ENCODE measurements around the gene IL36A.

IL36A gene

GRCh38 chr2:112979731-112980130, 25.5 kb upstream of the IL36A start:
- no peak overlapping the region for H3K9ac ChIP-seq (ENCODE audit: low read depth, low read length)
- no peak overlapping the region for H3K4me3 ChIP-seq (ENCODE audit: low read depth, low read length)
- H3K9me3 ChIP-seq (ENCODE audit: control insufficient read depth, insufficient read depth, low read length), result no peaks in the 10 kb centered on the region
- H3K4me1 ChIP-seq (ENCODE audit: control insufficient read depth, insufficient read depth, low read length), result no peaks in the 10 kb centered on the region
- no peaks in the 10 kb centered on the region for H3K36me3 ChIP-seq (ENCODE audit: control insufficient read depth, insufficient read depth, low read length)
- peaks cover 5% of the 10 kb centered on the region for H3K27me3 ChIP-seq (ENCODE audit: control insufficient read depth, insufficient read depth, low read length)

DNA sequence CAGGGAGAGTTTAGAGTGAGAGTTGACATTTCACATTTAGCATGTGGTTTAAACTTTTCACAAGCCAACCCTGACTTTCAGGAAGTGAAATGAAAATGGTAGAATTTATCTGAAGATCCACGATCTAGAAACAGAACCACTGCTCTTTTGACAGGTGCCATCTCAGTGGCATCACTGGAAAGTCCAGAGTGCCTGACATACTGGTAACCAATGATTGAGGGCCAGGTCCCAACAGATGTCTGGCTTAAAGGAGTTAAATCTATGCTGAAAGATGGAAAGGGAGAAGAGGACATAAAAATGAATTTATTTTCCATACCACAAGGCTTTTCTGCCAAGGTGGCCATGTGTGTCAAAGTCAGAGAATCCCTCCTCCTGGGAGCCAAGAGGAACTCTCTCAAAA, 24.7 kb upstream of the IL36A start:
- H3K36me3 ChIP-seq (ENCODE audit: control insufficient read depth, insufficient read depth, low read length), result no peaks in the 10 kb centered on the region
- no peaks in the 10 kb centered on the region for H3K9me3 ChIP-seq (ENCODE audit: control insufficient read depth, insufficient read depth, low read length)
- no peak overlapping the region for H3K9ac ChIP-seq (ENCODE audit: low read depth, low read length)
- no peak overlapping the region for H3K4me3 ChIP-seq (ENCODE audit: low read depth, low read length)
- H3K4me1 ChIP-seq (ENCODE audit: control insufficient read depth, insufficient read depth, low read length), result no peaks in the 10 kb centered on the region
- peaks cover 5% of the 10 kb centered on the region for H3K27me3 ChIP-seq (ENCODE audit: control insufficient read depth, insufficient read depth, low read length)

- H3K27me3 ChIP-seq (ENCODE audit: control insufficient read depth, insufficient read depth, low read length), result no peaks in the 10 kb centered on the region
- no peak overlapping the region for H3K9ac ChIP-seq (ENCODE audit: low read depth, low read length)
- no peak overlapping the region for H3K4me3 ChIP-seq (ENCODE audit: low read depth, low read length)
- H3K9me3 ChIP-seq (ENCODE audit: control insufficient read depth, insufficient read depth, low read length), result no peaks in the 10 kb centered on the region
- no peaks in the 10 kb centered on the region for H3K36me3 ChIP-seq (ENCODE audit: control insufficient read depth, insufficient read depth, low read length)
- H3K4me1 ChIP-seq (ENCODE audit: control insufficient read depth, insufficient read depth, low read length), result no peaks in the 10 kb centered on the region
These were observed 20.2 kb upstream of the IL36A start for GRCh38 chr2:112985090-112985489.

- Histone ChIP-seq H3K4me3 (ENCODE audit: low read depth, low read length) (no peak overlapping the region), H3K9me3 (ENCODE audit: control insufficient read depth, insufficient read depth, low read length) (no peaks in the 10 kb centered on the region), H3K27me3 (ENCODE audit: control insufficient read depth, insufficient read depth, low read length) (no peaks in the 10 kb centered on the region), H3K4me1 (ENCODE audit: control insufficient read depth, insufficient read depth, low read length) (no peaks in the 10 kb centered on the region), H3K36me3 (ENCODE audit: control insufficient read depth, insufficient read depth, low read length) (no peaks in the 10 kb centered on the region), H3K9ac (ENCODE audit: low read depth, low read length) (no peak overlapping the region)
These were observed 15.6 kb upstream of the IL36A start for GRCh38 chr2:112989611-112990010.

GRCh38 chr2:112993831-112994230, 11.4 kb upstream of the IL36A start:
- Histone ChIP-seq H3K9ac (ENCODE audit: low read depth, low read length) (no peak overlapping the region), H3K36me3 (ENCODE audit: control insufficient read depth, insufficient read depth, low read length) (no peaks in the 10 kb centered on the region), H3K27me3 (ENCODE audit: control insufficient read depth, insufficient read depth, low read length) (no peaks in the 10 kb centered on the region), H3K9me3 (ENCODE audit: control insufficient read depth, insufficient read depth, low read length) (no peaks in the 10 kb centered on the region), H3K4me3 (ENCODE audit: low read depth, low read length) (no peak overlapping the region), H3K4me1 (ENCODE audit: control insufficient read depth, insufficient read depth, low read length) (no peaks in the 10 kb centered on the region)

- no peaks in the 10 kb centered on the region for H3K4me1 ChIP-seq (ENCODE audit: control insufficient read depth, insufficient read depth, low read length)
- H3K27me3 ChIP-seq (ENCODE audit: control insufficient read depth, insufficient read depth, low read length), result no peaks in the 10 kb centered on the region
- no peaks in the 10 kb centered on the region for H3K36me3 ChIP-seq (ENCODE audit: control insufficient read depth, insufficient read depth, low read length)
- no peaks in the 10 kb centered on the region for H3K9me3 ChIP-seq (ENCODE audit: control insufficient read depth, insufficient read depth, low read length)
- no peak overlapping the region for H3K4me3 ChIP-seq (ENCODE audit: low read depth, low read length)
- H3K9ac ChIP-seq (ENCODE audit: low read depth, low read length), result no peak overlapping the region
These were observed 10.6 kb upstream of the IL36A start for GRCh38 chr2:112994648-112995047.

DNA sequence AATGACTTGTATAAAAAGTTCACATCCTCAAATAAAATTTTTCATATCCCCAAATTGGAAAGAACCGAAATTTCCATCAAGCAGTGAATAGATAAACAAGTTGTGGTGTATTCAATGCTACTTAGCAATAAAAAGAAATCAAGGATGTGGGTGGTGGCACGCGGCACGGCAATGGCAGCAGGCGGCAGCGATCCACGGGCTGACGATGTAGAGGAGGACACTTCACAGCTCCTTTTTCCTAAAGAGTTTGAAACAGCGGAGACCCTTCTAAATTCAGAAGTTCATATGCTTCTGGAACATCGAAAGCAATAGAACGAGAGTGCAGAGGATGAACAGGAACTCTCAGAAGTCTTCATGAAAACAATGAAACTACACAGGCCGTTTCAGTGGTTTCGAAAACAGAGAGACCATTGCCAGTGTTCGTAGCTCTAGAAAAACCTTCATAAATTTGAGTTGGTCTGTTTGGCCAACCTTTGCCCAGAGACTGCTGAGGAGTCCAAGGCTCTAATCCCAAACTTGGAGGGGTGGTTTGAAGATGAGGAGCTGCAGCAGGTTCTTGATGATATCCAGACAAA, 9.8 kb upstream of the IL36A start:
- no peaks in the 10 kb centered on the region for H3K27me3 ChIP-seq (ENCODE audit: control insufficient read depth, insufficient read depth, low read length)
- H3K4me3 ChIP-seq (ENCODE audit: low read depth, low read length), result no peak overlapping the region

DNA sequence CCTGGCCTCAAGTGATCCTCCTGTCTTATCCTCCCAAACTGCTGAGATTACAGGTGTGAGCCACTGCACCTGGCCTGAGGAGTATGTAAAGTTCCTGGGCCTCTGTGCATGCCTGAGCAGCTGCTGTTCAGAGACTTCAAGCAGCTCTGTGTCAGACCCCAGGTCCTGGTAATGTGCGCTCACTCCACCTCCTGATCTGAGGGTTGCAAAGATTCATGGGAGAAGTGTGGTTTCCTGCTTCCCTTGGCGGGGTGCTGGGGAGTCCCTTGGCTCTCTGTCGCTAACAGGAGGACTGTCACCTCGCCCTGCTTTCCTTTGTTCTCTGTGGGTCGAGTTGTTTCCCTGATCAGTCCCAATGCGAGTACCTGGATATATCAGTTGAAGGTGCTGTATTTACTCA, 8.6 kb upstream of the IL36A start:
- no peaks in the 10 kb centered on the region for H3K36me3 ChIP-seq (ENCODE audit: control insufficient read depth, insufficient read depth, low read length)
- no peaks in the 10 kb centered on the region for H3K4me1 ChIP-seq (ENCODE audit: control insufficient read depth, insufficient read depth, low read length)
- no peak overlapping the region for H3K4me3 ChIP-seq (ENCODE audit: low read depth, low read length)
- peaks cover 3% of the 10 kb centered on the region for H3K9me3 ChIP-seq (ENCODE audit: control insufficient read depth, insufficient read depth, low read length)
- H3K9ac ChIP-seq (ENCODE audit: low read depth, low read length), result no peak overlapping the region
- no peaks in the 10 kb centered on the region for H3K27me3 ChIP-seq (ENCODE audit: control insufficient read depth, insufficient read depth, low read length)

More for the DNA sequence above, 9.8 kb upstream of the IL36A start:
- Histone ChIP-seq H3K9ac (ENCODE audit: low read depth, low read length) (no peak overlapping the region), H3K4me1 (ENCODE audit: control insufficient read depth, insufficient read depth, low read length) (no peaks in the 10 kb centered on the region), H3K36me3 (ENCODE audit: control insufficient read depth, insufficient read depth, low read length) (no peaks in the 10 kb centered on the region), H3K9me3 (ENCODE audit: control insufficient read depth, insufficient read depth, low read length) (no peaks in the 10 kb centered on the region)

DNA sequence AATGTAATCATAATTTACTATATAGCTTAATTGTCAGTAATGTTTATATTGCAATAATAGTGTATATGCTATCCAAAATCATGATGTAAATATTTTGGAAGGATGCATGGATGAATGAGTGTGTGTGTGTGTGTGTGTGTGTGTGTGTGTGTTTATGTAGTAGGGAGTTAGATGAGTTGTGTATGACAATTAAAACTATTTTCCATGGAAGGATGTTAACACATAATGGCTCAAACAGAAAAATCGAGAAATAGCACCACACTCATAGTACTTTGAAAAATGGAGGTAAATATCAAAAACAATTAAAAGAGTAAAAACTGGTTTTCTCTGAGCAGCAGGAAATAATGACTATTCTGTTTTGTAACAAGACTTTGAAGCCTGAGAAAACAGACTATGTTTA, 8.1 kb upstream of the IL36A start:
- Histone ChIP-seq H3K9me3 (ENCODE audit: control insufficient read depth, insufficient read depth, low read length) (peaks cover 3% of the 10 kb centered on the region), H3K4me1 (ENCODE audit: control insufficient read depth, insufficient read depth, low read length) (no peaks in the 10 kb centered on the region), H3K36me3 (ENCODE audit: control insufficient read depth, insufficient read depth, low read length) (no peaks in the 10 kb centered on the region), H3K9ac (ENCODE audit: low read depth, low read length) (no peak overlapping the region), H3K27me3 (ENCODE audit: control insufficient read depth, insufficient read depth, low read length) (no peaks in the 10 kb centered on the region), H3K4me3 (ENCODE audit: low read depth, low read length) (no peak overlapping the region)

DNA sequence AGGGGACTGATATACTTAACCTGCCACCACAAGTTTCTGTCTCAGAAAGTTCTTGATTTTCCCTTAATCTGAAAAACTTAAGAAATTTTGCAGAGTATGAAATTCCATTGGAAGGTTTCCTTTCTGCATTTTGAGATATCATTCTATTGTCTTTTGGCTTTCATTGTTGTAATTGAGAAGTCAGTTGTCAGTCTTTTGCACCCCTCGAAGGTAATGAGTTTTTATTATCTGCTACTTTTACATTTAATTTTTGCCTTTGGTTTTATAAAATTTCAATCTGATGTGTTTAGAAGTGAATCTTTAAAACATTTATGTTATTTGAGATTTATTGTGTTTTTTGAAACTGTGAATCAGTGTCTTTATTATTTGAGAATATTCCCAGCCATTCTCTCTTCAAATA, 4.8 kb upstream of the IL36A start:
- Histone ChIP-seq H3K9ac (ENCODE audit: low read depth, low read length) (no peak overlapping the region), H3K4me1 (ENCODE audit: control insufficient read depth, insufficient read depth, low read length) (no peaks in the 10 kb centered on the region), H3K9me3 (ENCODE audit: control insufficient read depth, insufficient read depth, low read length) (peaks cover 3% of the 10 kb centered on the region), H3K36me3 (ENCODE audit: control insufficient read depth, insufficient read depth, low read length) (no peaks in the 10 kb centered on the region), H3K27me3 (ENCODE audit: control insufficient read depth, insufficient read depth, low read length) (no peaks in the 10 kb centered on the region), H3K4me3 (ENCODE audit: low read depth, low read length) (no peak overlapping the region)

GRCh38 chr2:113002677-113003076, 2.6 kb upstream of the IL36A start:
- Histone ChIP-seq H3K9me3 (ENCODE audit: control insufficient read depth, insufficient read depth, low read length) (peaks cover 3% of the 10 kb centered on the region), H3K27me3 (ENCODE audit: control insufficient read depth, insufficient read depth, low read length) (no peaks in the 10 kb centered on the region), H3K36me3 (ENCODE audit: control insufficient read depth, insufficient read depth, low read length) (no peaks in the 10 kb centered on the region), H3K9ac (ENCODE audit: low read depth, low read length) (no peak overlapping the region), H3K4me1 (ENCODE audit: control insufficient read depth, insufficient read depth, low read length) (no peaks in the 10 kb centered on the region), H3K4me3 (ENCODE audit: low read depth, low read length) (no peak overlapping the region)

DNA sequence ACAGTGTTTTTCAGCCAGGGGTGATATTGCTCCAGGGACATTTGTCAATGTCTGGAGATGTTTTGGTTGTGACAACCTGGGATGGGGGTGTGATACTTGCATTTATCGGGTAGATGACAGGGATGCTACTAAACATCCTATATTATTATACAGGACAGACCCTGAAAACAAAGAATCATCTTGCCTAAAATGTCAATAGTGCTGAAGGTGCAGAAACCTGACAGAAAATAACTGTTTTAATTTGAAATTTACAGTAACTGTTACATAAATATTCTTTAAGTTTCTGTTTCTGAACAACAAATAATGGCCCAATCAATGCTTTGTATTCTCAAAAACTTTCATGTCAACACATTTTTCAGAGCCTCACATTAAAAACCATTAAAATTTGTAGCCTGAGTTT, 2.0 kb downstream of the IL36A start:
- no peaks in the 10 kb centered on the region for H3K4me1 ChIP-seq (ENCODE audit: control insufficient read depth, insufficient read depth, low read length)
- H3K4me3 ChIP-seq (ENCODE audit: low read depth, low read length), result no peak overlapping the region
- no peaks in the 10 kb centered on the region for H3K36me3 ChIP-seq (ENCODE audit: control insufficient read depth, insufficient read depth, low read length)
- no peaks in the 10 kb centered on the region for H3K27me3 ChIP-seq (ENCODE audit: control insufficient read depth, insufficient read depth, low read length)
- no peak overlapping the region for H3K9ac ChIP-seq (ENCODE audit: low read depth, low read length)
- H3K9me3 ChIP-seq (ENCODE audit: control insufficient read depth, insufficient read depth, low read length), result no peaks in the 10 kb centered on the region

All from iPS-15b (cell line).